HepG2 (cell line): ENCODE data around the gene SLC13A5. TPM values are rescaled to one million over a fixed set of nuclear protein-coding genes. Genes with fewer than 3 reads are reported as not detected.

ENCODE experiments used
- ARID2 ChIP-seq: sonication (generic); formaldehyde crosslinking; IDR thresholded peaks from 2 replicates; pipeline ENCODE4 v1.8.1; 2022; ENCODE audit warnings: mild to moderate bottlenecking, missing genetic modification reagents, borderline replicate concordance
- ATF7 ChIP-seq, 2 experiments: fragments of 450-650 bp in 1 of 2; sonication (generic) in 1 of 2; formaldehyde crosslinking in 1 of 2; IDR thresholded peaks; 2 replicates each; pipeline versions ENCODE4 v1.4.0 to v1.6.1; 2016 to 2020; ENCODE audit warnings: antibody characterized with exemption in 1 of 2, mild to moderate bottlenecking in 1 of 2, missing genetic modification reagents in 1 of 2
- BHLHE40 ChIP-seq: IDR thresholded peaks from 2 replicates; pipeline ENCODE4 v1.6.1; 2011; ENCODE audit warnings: low read length, improper control_type of control experiment
- BRCA1 ChIP-seq: sonication (generic); formaldehyde crosslinking; IDR thresholded peaks from 2 replicates; pipeline ENCODE4 v1.4.0; 2020; ENCODE audit warnings: missing genetic modification reagents
- E2F2 ChIP-seq: sonication (generic); formaldehyde crosslinking; IDR thresholded peaks from 2 replicates; pipeline ENCODE4 v1.4.0; 2020; ENCODE audit warnings: missing genetic modification reagents, borderline replicate concordance
- ELF3 ChIP-seq: IDR thresholded peaks from 2 replicates; pipeline ENCODE4 v1.6.1; 2016; ENCODE audit warnings: missing genetic modification reagents, missing compliant biosample characterization
- FLYWCH1 ChIP-seq: sonication (generic); formaldehyde crosslinking; IDR thresholded peaks from 2 replicates; pipeline ENCODE4 v1.8.1; 2023; ENCODE audit warnings: mild to moderate bottlenecking, missing genetic modification reagents
- FOXK2 ChIP-seq: fragments of 450-650 bp; IDR thresholded peaks from 2 replicates; pipeline ENCODE4 v1.6.1; 2016
- FOXM1 ChIP-seq: sonication (generic); formaldehyde crosslinking; IDR thresholded peaks from 2 replicates; pipeline ENCODE4 v1.5.0; 2020; ENCODE audit warnings: missing genetic modification reagents
- HCFC1 ChIP-seq: fragments of 150-350 bp; IDR thresholded peaks from 2 replicates; pipeline ENCODE4 v1.6.1; 2014; ENCODE audit warnings: low read depth, low read length
- HMG20A ChIP-seq: IDR thresholded peaks from 2 replicates; pipeline ENCODE4 v1.6.1; 2016; ENCODE audit warnings: borderline replicate concordance
- KDM6A ChIP-seq: IDR thresholded peaks from 2 replicates; pipeline ENCODE4 v1.6.1; 2016; ENCODE audit warnings: low read depth
- NCOA1 ChIP-seq: sonication (generic); formaldehyde crosslinking; IDR thresholded peaks from 2 replicates; pipeline ENCODE4 v1.9.0; 2021; ENCODE audit warnings: missing genetic modification reagents
- NR2F2 ChIP-seq: IDR thresholded peaks from 2 replicates; pipeline ENCODE4 v1.6.1; 2012; ENCODE audit warnings: low read depth, inconsistent platforms, borderline replicate concordance
- RAD51 ChIP-seq: fragments of 450-650 bp; IDR thresholded peaks from 2 replicates; pipeline ENCODE4 v1.6.1; 2016; ENCODE audit warnings: borderline replicate concordance
- RFXAP ChIP-seq: sonication (generic); formaldehyde crosslinking; IDR thresholded peaks from 2 replicates; pipeline ENCODE4 v1.4.0; 2020; ENCODE audit warnings: missing genetic modification reagents, borderline replicate concordance
- TERF1 ChIP-seq: sonication (generic); formaldehyde crosslinking; IDR thresholded peaks from 2 replicates; pipeline ENCODE4 v1.8.0; 2022; ENCODE audit warnings: mild to moderate bottlenecking, missing genetic modification reagents, moderate library complexity
- TFAP4 ChIP-seq: sonication (generic); IDR thresholded peaks from 2 replicates; pipeline ENCODE4 v1.6.1; 2016; ENCODE audit warnings: low read depth, borderline replicate concordance
- TP53 ChIP-seq: sonication (generic); formaldehyde crosslinking; conservative IDR thresholded peaks from 2 replicates; pipeline ENCODE4 v1.4.0; 2020; ENCODE audit warnings: missing genetic modification reagents
- ZBTB39 ChIP-seq: sonication (generic); formaldehyde crosslinking; IDR thresholded peaks from 2 replicates; pipeline ENCODE4 v1.5.0; 2020; ENCODE audit warnings: missing genetic modification reagents
- ZC3H4 ChIP-seq: sonication (generic); formaldehyde crosslinking; IDR thresholded peaks from 2 replicates; pipeline ENCODE4 v1.4.0; 2020; ENCODE audit warnings: missing genetic modification reagents, borderline replicate concordance
- ZNF619 ChIP-seq: sonication (generic); formaldehyde crosslinking; IDR thresholded peaks from 2 replicates; pipeline ENCODE4 v1.4.0; 2020; ENCODE audit warnings: mild to moderate bottlenecking, missing genetic modification reagents
- polyA plus RNA-seq, 8 experiments: library from polyadenylated mRNA; depleted of rRNA in 3 of 8; stranded (reverse) in 7 of 8; unstranded in 1 of 8; fragments of >200 nt; fragmentation: Illumina TruSeq in 4 of 8; extraction: Trizol in 4 of 8; gene quantifications; 2 replicates each; pipeline versions ENCODE4 v1.2.1 to v1.2.3, GENCODE V29; 2011 to 2016; ENCODE audit warnings: low read depth in 4 of 8, missing spikeins in 1 of 8, mixed read lengths in 1 of 8; ENCODE audit not compliant: insufficient read depth in 1 of 8
- total RNA-seq, 5 experiments: library from RNA; depleted of rRNA; stranded (reverse); fragments of >200 nt; fragmentation: Illumina TruSeq; extraction: Trizol; gene quantifications; 2 replicates each; pipeline ENCODE4 v1.2.3, GENCODE V29; 2016; ENCODE audit warnings: low read depth in 1 of 5
- TF ChIP-seq, protein P1 (sequence below): IDR thresholded peaks from 2 replicates; pipeline ENCODE4 v1.6.1; 2016; ENCODE audit warnings: low read depth, borderline replicate concordance
- TF ChIP-seq, protein P2 (sequence below): sonication (generic); formaldehyde crosslinking; conservative IDR thresholded peaks from 2 replicates; pipeline ENCODE4 v1.5.0; 2020; ENCODE audit warnings: missing genetic modification reagents
- TF ChIP-seq, protein P3 (sequence below): sonication (generic); formaldehyde crosslinking; IDR thresholded peaks from 2 replicates; pipeline ENCODE4 v1.8.0; 2022; ENCODE audit warnings: missing genetic modification reagents, low read depth, mild to moderate bottlenecking, borderline replicate concordance

Gene SLC13A5
- total and polyA plus RNA-seq, 2 of the 13 experiments (the other 11 are each of a cell fraction or from before 2014, with no cell fraction given), result 42.8 to 310 TPM

DNA sequence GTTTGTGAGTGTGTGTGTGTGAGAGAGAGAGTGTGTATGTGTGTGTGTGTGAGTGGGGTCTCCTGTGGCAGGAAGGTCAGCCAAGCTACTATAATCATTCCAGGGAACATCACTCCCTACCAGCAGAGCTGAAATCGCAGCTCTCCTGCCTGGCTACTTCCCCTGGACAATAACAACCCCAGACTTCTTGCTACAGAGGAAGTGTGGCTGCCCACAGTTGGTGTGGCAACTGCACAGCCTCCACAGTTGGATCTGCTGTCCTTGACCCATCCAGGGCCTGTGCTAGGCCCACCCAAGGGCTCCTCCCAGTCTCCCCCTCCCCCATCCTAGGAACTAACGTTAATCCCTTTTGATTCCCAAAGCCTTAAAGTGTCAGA, 1.5 kb downstream of the SLC13A5 start (continued):
- TF ChIP-seq FLYWCH1, result no peak
- TF ChIP-seq NCOA1, result no peak
- TF ChIP-seq FOXM1 (CRISPR knock-in tag), result no peak
- 0 out of 2 replicates have a peak, but pooled peaks have one; percentile 2 for TF ChIP-seq NR2F2
- TF ChIP-seq KDM6A (CRISPR knock-in tag), result no peak
- no peak for TF ChIP-seq BHLHE40
- TF ChIP-seq, protein P1, sequence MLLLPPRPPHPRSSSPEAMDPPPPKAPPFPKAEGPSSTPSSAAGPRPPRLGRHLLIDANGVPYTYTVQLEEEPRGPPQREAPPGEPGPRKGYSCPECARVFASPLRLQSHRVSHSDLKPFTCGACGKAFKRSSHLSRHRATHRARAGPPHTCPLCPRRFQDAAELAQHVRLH (CRISPR knock-in tag), result peak; percentile 66; the same call in 1 of the 2 replicates
- 0 out of 2 replicates have a peak, but pooled peaks have one; percentile 1 for TF ChIP-seq ATF7 (IDR thresholded peaks at IDR 0.05)
- no peak for TF ChIP-seq ATF7 (CRISPR knock-in tag; IDR thresholded peaks at IDR 0.05)
- TF ChIP-seq TERF1, result no peak
- TF ChIP-seq, protein P2, sequence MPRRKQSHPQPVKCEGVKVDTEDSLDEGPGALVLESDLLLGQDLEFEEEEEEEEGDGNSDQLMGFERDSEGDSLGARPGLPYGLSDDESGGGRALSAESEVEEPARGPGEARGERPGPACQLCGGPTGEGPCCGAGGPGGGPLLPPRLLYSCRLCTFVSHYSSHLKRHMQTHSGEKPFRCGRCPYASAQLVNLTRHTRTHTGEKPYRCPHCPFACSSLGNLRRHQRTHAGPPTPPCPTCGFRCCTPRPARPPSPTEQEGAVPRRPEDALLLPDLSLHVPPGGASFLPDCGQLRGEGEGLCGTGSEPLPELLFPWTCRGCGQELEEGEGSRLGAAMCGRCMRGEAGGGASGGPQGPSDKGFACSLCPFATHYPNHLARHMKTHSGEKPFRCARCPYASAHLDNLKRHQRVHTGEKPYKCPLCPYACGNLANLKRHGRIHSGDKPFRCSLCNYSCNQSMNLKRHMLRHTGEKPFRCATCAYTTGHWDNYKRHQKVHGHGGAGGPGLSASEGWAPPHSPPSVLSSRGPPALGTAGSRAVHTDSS (CRISPR knock-in tag), result no peak
- no peak for TF ChIP-seq RAD51
- TF ChIP-seq ZBTB39 (CRISPR knock-in tag), result 0 out of 2 replicates have a peak, but pooled peaks have one; percentile 58
- TF ChIP-seq ELF3 (CRISPR knock-in tag), result 0 out of 2 replicates have a peak, but pooled peaks have one; percentile 39
- no peak for TF ChIP-seq HCFC1
- TF ChIP-seq BRCA1 (CRISPR knock-in tag), result peak; percentile 80
- TF ChIP-seq ZNF619 (CRISPR knock-in tag), result no peak
- TF ChIP-seq HMG20A (CRISPR knock-in tag), result no peak; the same call in 1 of the 2 replicates
- no peak; the same call in 1 of the 2 replicates for TF ChIP-seq ZC3H4 (CRISPR knock-in tag)
- TF ChIP-seq TFAP4, result no peak
- no peak for TF ChIP-seq ARID2 (CRISPR knock-in tag)
- 0 out of 2 replicates have a peak, but pooled peaks have one; percentile 46 for TF ChIP-seq TP53 (CRISPR knock-in tag)
- no peak for TF ChIP-seq E2F2 (CRISPR knock-in tag)
- no peak for TF ChIP-seq FOXK2
- TF ChIP-seq RFXAP (CRISPR knock-in tag), result peak; percentile 49; the same call in 1 of the 2 replicates
- TF ChIP-seq, protein P3, sequence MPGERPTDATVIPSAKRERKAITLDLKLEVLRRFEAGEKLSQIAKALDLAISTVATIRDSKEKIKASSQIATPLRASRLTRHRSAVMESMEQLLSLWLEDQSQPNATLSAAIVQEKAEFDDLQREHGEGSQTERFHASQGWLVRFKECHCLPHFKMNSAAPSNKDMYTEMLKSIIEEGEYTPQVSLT (CRISPR knock-in tag), result no peak
